HepG2 (cell line): ENCODE measurements around the gene RACGAP1.

ENCODE experiments used
- CEBPB ChIP-seq: IDR thresholded peaks from 2 replicates; pipeline ENCODE4 v1.6.1; 2011; ENCODE audit warnings: low read depth, low read length, improper control_type of control experiment, borderline replicate concordance
- CTCF ChIP-seq: sonication (generic); formaldehyde crosslinking; IDR thresholded peaks from 2 replicates; pipeline ENCODE4 v1.5.0; 2020; ENCODE audit warnings: mild to moderate bottlenecking, missing genetic modification reagents, moderate library complexity
- POLR2A ChIP-seq, 2 experiments: IDR thresholded peaks; 2 replicates each; pipeline ENCODE4 v1.6.1; 2011; ENCODE audit warnings: low read depth in 2 of 2, low read length in 2 of 2, mild to moderate bottlenecking in 1 of 2, moderate library complexity in 1 of 2; ENCODE audit not compliant: insufficient read depth in 1 of 2
- SKI ChIP-seq: fragments of 450-650 bp; IDR thresholded peaks from one replicate; pipeline ENCODE4 v1.6.1; 2018; ENCODE audit warnings: mild to moderate bottlenecking; ENCODE audit not compliant: partially characterized antibody

- no peak for TF ChIP-seq CTCF (CRISPR knock-in tag)
- no peak for TF ChIP-seq SKI
- no peak for TF ChIP-seq POLR2A (IDR thresholded peaks at IDR 0.05; ENCODE audit: insufficient read depth in 1 of 2, low read depth in 2 of 2, low read length in 2 of 2)
- no peak for TF ChIP-seq CEBPB
These were observed 40.6 kb downstream of the RACGAP1 start for GRCh38 chr12:49984476-49985359.
